HCT116 (cell line): ENCODE measurements around the gene EIF1AD.

Source experiments
- CTCF ChIP-seq, 3 experiments: fragments of 200-600 bp in 1 of 3; sonication (generic) in 1 of 3; IDR thresholded peaks in 2 of 3; conservative IDR thresholded peaks in 1 of 3; 2 replicates each; pipeline ENCODE4 v1.5.1; 2012 to 2017; ENCODE audit warnings: low read depth in 2 of 3, low read length in 2 of 3, antibody characterized with exemption in 1 of 3, borderline replicate concordance in 1 of 3, control low read depth in 1 of 3, mild to moderate bottlenecking in 1 of 3, mixed read lengths in 1 of 3, mixed run types in 1 of 3, moderate library complexity in 1 of 3; ENCODE audit not compliant: insufficient read depth in 1 of 3
- ELF1 ChIP-seq: IDR thresholded peaks from 2 replicates; pipeline ENCODE4 v1.6.1; 2012; ENCODE audit warnings: low read depth, borderline replicate concordance
- POLR2A ChIP-seq: IDR thresholded peaks from 2 replicates; pipeline ENCODE4 v1.7.0; 2011; ENCODE audit warnings: borderline replicate concordance; ENCODE audit not compliant: insufficient read depth, insufficient read length; ENCODE audit errors: extremely low read depth
- RAD21 ChIP-seq: IDR thresholded peaks from 2 replicates; pipeline ENCODE4 v1.6.1; 2012; ENCODE audit warnings: low read depth, mild to moderate bottlenecking
- REST ChIP-seq: IDR thresholded peaks from 2 replicates; pipeline ENCODE4 v1.6.1; 2012; ENCODE audit warnings: low read depth

- no peak for TF ChIP-seq RAD21
- TF ChIP-seq CTCF (IDR thresholded peaks at IDR 0.05 in 2 of 3, conservative IDR thresholded peaks at IDR 0.05 in 1 of 3; ENCODE audit: borderline replicate concordance in 1 of 3, insufficient read depth in 1 of 3, low read depth in 2 of 3, low read length in 2 of 3) = no peak
- TF ChIP-seq REST = no peak
- TF ChIP-seq POLR2A = no peak
- no peak for TF ChIP-seq ELF1
These were observed 43.1 kb downstream of the EIF1AD start for GRCh38 chr11:65958774-65959420.
